Measurements from ENCODE around the gene FSTL5.
"Not testable (repeated sequence)": the region's sequence is repeated elsewhere in the genome, so short reads cannot be mapped to it uniquely, and the experiment has no call there.

FSTL5 gene

DNA sequence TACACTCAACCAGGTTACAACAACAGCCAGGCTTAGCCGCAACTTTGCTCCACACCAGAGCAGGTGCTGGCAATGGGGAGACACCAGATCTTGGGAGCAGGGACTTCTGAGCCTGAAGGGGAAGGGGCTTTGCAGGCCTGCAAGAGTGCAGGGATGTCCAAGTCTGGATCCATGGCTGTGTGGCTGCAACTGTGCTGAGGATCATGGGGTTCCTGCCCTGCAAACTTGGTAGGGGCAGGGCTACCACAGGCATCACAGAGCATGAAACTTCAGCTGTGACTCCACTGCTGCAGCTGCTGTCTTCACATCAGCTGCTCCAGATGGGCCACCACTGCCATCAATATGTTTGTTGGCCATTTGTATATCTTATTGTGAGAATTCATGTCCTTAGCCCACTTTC is 340.4 kb downstream of the FSTL5 start:
- DNase-seq: no peak

DNA sequence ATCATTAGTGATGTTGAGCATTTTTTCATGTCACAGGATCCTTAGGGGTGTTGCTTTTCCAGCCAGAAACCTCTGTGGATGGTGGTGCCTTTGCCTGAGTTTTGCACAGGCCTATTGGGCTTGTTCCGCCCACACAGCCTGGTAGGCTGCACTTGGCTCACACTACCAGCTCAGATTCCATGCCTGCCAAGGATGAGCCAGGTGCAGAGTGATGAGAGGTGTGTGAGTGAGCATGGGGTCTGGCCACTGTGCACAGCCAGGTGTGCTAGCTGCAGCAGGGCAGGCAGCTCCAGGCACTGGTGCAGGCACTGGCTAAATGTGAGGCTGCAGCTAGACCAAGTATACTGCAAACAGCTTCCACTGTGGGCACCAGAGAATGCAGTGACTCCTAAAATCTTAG is 341.6 kb downstream of the FSTL5 start:
- DNase-seq: no peak

DNA sequence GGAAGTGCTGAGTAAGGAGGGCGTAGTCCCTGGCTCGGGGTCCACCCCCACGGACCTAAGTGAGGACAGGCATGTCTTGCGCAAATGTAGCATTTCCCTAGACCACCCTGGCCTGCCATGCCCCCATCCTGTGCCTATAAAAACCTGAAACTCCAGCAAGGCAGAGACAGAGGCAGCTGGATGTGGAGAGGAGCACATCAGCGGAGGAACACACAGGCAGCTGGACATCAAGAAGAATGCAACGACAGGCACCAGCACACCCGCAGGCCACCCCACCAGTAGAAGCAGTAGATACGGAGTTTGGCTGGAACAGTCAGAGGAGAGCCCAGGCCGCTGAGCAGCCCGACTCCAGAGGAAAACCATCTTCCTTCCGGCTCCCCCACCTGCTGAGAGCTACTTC is 345.9 kb downstream of the FSTL5 start:
- DNase-seq: no peak

DNA sequence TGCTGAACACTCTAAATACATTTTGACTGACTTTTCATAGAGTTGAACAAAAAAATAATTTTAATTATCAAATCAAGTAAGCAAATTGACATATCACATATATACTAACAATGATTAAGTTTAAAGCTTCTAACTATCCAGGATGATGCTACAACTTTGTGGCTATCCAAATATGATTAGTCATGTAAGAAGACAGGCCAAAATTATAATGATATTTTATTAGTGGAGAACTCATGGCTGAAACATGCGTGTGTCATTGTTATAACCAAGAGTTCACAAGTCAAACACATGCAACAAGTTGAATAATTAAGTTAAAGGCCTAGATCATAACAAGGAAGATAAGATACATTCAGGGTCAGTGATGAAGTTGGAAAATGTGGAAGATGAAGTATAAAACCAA is 346.8 kb downstream of the FSTL5 start:
- no peak for DNase-seq

DNA sequence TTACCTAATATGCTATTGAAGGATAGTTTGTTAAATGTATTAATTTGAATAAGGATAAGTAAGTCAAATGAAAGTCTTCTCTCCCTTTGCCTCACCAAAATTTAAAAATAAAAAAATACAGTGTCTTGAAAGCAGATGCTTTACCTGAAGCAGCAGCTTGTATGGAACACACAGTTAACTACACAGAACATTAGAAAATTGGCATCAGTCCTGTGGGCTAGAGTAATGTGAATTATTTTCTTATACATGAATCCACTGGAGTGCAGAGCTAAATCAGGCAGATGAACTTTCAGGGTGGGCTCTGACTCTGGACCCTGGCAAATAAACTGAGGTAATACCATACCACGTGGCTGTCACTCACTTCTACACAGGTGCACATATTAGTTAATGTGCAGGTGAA is 348.0 kb downstream of the FSTL5 start:
- DNase-seq: no peak

DNA sequence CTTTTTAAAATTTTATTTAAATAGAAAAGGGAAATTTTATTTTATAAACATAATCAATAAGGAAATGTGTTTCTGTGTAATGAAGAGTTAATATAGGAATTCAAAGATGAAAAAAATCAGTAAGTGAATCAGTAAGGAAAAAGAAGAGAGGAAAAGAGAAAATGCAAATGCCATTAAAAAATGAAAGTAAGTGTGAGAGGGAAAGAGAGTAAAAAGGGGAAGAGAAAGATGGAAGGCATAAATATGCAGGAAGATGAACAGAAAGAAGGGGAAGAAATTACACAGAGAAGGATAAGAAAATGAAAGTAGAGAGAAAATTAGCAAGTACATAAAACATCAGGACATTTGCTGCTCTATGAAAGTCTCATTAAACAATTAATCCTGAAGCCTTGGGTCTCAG is 349.9 kb downstream of the FSTL5 start:
- DNase-seq: no peak

DNA sequence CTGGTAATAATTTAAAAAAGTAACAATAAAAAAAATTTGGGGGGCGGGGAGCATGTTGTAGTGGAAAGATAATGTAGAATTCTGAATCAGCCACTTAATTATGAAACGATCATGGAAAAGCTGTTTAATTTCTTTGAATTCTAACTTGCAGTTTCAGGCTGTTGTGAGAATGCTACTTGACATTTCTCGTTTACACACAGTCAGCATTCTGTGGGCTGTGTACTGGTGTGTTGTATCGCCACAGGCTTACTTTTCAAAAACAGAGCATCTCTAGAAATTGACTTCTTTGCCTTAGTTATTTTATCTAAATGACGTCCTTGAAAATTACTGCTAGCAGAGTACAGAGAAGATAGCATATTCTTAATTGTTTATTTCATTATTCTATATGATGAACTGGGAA is 350.4 kb downstream of the FSTL5 start:
- DNase-seq: no peak

DNA sequence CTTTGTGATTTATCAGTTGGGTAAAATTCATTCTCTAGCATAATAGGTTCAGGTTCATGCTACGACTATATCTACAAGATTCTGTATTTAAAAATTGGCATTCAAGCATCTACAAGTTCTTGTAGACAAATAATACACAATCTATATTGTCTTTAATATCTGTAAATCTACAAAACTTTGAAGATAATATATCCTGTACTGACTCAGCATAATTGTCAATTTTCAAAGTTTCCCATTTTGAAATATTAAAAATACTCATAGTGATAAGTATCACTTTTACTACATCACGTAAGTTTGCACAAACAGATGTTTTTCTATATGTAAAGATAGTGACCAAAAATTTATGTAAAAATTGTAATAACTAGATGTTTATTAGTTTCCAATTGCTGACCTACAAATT is 360.6 kb downstream of the FSTL5 start:
- DNase-seq: no peak

DNA sequence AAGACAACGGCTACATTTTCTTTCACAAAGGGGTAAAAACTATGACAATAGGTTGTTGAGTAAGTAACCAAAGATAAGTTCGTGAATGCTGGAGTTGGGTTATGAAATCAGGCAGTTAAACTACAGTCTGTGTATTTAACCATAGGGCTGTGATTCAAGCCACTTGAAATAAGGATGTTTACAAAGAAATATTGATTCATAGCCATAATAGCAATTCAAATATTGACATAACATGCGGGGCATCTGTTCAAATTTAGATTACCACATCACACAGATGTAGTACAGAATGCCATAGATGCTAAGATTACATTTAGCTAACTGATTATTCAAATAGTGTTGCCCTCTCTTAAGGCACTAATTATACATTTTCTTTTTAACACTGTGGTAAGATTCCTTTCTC is 364.1 kb downstream of the FSTL5 start:
- DNase-seq: no peak

DNA sequence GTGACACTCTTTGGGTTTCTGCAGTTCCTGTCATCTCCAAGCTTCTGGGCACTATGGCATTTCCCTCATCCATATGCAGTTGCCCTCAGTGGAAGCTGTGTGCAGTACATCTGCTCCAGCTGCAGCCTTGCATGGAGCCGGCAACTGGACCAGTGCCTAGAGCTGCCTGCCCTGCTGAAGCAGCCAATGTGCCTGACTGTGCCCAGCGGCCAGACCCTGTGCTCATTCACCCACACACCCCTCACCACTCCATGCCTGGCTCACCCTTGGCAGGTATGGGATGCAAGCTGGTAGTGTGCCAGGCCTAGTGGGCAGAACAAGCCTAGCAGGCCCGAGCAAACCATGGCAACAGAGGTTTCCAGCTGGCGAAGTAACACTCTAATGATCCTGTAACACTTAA is 370.8 kb downstream of the FSTL5 start:
- DNase-seq: no peak

DNA sequence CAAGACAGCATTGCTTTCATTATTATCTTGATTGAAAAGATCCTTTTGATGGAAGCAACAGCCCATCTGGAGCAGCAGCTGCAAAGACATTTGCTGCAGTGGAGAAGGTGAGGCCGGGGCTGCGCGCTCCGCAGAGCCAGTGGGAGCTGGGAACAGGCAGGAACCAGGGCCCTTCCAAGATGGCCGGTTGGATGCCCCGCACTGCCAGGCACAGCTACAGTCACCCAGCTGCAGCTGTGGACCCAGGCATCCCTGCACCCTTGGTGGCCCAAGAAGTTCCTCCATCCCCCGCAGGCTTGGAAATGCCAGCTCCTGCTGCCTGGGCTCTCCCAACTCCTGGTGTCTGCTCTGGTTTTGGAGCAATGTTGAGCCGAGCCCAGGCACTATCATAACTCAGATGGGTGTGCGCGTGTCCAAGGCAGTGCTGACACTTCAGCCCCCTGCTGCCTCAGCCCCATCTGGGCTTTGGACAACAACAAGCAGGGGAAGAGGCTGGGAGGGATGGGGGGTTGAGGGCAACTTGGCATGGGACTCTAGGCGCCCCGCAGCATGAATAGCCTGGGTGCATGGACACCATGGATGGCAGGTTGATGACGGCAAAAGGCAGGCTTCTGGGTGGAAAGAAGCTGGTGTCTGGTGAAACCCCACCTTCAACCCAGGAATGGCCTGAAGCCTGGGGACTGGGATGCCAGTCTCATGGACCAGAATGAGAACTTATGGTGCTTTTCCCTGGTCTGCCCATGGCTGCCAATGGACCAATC is 371.8 kb downstream of the FSTL5 start:
- DNase-seq: no peak

DNA sequence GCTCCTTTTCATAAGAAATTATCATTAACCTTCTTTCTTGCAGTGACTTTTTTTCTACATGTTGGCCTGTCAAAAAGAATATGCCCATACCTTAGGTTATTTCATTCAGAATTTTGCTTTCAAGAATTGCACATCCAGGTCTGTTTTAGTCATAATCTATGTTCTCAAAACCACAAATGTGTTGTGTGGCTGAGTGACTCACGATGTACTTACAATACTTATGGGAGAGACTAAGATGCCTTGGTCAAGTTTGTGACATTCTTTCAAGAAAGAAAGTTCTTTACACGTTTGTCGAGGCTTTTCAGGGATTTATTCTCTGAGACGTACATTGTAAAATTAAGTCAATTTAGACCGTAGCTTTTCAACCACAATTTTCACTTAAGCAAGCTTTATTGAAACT is 396.7 kb downstream of the FSTL5 start:
- no peak for DNase-seq

DNA sequence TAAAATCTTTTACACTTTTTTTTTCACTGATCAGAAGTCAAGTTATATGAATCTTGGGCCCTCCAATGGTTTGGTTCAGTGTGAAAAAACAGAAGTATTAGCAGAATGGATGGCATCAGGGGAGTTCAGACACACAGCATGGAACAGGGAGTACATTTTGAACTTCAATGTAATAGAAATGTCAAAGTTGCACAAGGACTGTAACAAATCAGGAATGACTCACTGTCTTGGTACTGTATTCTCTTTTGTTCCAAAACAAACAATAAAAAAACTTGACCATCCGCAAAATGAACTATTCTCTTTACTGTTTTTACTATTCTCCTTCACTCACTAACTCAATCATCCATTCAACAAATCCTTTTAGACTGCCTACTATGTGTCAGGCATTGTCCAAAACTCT is 401.0 kb downstream of the FSTL5 start:
- no peak for DNase-seq

DNA sequence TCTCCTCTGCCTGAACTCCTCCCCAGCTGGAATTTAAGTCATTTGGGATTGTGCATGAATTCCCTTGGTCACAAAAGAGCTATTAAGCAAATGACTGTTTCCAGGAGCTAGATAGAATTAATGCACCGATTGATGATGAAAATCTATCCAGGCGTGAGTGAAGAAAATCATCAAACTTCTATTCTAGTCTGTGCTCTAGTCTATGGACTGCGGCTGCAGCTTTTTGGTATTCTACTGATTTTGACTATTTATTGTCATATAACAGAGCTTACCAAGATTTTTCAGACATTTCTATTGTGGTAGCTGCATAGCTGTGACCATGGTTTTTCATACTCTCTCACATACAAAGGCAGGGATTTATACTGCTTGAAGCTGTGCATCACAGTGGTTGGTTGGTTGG is 403.8 kb downstream of the FSTL5 start:
- peak; percentile 1 for DNase-seq

DNA sequence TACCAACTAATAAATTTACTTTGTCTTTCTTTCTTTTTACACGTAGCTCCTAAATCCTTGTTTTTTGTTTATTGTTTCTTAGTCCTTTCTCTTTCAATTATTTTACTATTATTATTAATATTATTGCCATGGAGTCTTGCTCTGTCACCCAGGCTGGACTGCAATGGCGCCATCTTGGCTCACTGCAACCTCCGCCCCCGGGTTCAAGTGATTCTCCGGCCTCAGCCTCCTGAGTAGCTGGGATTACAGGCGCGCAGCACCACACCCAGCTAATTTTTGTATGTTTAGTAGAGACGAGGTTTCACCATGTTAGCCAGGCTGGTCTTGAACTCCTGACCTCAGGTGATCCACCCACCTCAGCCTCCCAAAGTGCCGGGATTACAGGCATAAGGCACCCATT is 405.4 kb downstream of the FSTL5 start:
- DNase-seq: not testable (repeated sequence)

DNA sequence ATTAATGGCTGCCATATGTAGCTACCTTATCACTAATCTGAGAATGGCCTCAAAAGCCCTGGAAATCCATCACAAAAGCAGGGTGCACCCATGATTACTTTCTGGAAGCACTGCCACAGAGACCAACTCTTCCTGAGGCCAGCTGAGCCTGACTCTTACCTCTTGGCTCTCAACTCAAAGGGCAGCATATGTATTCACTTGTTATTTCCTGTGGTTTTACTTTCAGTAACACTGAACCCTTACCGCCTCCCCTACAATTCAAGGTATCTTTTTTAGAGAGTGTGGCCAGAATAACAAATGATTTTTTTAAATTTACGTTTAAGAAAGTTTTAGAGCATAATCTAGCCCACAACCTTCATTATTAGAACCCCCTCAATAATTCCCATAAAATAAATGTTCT is 434.9 kb downstream of the FSTL5 start:
- no peak for DNase-seq

DNA sequence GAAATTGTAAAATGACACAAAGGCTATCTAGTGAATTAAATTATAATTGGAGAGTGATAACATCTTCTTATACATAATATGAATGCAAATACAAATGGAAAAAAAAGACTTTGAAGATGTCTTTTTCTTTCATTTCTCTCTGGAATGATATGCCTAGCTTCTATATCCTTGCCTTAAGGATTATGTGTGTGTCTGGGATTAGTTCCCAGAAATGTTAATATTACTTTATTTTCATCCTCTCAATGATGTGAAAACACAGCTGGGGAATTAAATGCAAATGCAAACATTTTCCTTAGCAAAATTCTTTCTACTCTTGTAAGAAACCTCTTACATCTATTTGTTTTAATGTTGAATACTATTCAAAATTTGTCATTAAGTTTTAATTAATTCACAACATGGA is 441.9 kb downstream of the FSTL5 start:
- no peak for DNase-seq

DNA sequence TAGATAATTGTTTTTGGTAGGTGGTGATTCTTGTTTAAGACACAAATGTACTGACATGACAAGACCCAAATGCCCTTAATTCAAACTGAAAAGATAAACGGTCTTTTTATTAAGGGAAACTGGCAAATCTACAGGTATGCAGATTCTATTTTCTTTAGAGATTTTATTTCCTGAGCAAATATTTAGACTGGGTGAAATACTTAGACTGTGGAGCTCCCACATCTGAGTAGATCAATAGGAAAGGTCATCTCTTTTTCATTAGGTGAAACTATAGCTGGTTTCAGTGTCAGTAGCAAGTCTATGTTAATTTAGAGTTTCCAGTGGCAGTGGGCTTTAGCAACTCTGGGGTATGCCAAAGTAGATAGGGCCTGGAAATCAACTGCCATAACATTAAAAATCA is 446.7 kb downstream of the FSTL5 start:
- no peak for DNase-seq

DNA sequence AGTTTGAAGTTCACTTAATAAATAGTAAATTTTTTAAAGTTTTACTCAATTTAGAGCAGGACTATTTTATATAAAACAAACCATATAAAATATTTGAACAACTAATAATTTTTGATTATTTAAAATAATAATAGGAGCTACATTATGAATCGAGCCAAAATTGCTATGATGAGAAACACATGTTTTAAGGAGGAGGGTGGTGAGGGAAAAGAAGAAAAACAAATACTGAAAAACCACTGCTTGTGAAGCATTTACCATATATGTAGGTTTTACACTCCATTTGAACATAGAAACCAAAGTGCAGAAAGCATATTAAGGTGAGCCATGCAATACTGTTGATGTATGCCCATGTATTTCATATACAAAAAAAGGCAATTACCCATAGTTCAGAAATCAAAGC is 448.9 kb downstream of the FSTL5 start:
- DNase-seq: no peak

DNA sequence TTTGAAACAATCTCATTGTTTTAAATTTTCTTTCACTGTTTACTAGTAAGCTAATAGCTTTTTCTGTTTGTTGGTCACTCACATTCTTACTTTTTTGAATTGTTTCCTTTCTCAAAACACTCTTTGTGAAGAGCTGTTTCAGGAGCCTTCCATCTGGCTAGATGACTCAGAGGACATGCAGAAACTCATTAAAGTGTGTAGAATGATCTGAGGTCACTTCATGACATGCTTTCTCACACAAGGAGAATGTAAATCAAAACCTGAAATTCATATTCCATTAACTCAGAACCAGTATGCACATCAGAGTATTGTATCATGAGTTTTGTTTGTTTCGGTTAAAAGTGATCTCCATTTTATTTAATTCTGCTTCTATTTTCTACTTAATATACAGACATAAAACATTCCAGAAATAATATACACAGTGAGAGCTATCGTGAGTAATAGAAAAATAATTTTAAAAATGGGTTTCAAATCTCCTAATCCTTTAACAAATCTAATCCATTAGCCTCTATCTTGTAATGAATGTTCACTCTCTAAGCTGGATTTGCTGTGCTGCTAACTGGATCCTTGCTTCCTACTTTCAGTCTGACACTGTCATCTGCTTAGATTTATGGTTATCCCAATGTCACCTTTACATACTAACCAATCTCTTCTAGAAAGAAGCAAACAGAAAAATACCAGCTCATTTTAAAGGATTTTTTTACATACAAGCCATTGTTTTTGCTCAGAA is 449.6 kb downstream of the FSTL5 start:
- peak; percentile 10 for DNase-seq

DNA sequence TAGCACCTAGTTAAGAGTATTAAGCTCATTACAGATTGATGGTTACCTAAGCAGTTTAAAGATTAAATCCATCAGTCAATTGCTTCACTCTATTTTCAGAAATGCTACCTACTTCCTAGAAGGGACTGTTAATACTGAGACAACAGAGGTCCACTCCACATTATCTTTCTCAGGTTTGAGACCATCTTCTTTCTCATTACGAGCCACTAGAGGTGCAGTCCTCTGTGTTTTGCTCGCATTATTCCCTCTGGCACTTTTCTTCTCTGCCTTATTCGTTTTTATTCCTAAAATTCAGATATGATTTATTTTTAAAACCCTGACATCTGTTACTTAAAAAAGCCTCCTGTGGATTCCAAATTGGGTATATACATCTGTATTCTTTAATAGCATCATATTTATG is 459.1 kb downstream of the FSTL5 start:
- no peak for DNase-seq

DNA sequence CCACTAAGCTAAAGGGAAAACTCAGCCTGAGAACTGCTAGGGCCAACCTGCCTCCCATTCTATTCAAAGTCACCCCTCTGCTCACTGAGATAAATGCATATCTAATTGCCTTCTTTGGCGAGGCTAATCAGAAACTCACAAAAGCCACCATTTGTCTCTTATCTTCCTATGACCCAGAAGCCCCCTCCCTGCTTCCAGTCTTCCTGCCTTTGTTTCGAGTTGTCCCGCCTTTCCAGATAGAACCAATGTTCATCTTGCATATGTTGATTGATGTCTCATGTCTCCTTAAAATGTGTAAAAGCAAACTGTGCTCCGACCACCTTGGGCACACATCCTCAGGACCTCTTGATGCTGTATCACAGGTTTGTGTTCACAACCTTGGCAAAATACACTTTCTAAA is 459.8 kb downstream of the FSTL5 start:
- no peak for DNase-seq

DNA sequence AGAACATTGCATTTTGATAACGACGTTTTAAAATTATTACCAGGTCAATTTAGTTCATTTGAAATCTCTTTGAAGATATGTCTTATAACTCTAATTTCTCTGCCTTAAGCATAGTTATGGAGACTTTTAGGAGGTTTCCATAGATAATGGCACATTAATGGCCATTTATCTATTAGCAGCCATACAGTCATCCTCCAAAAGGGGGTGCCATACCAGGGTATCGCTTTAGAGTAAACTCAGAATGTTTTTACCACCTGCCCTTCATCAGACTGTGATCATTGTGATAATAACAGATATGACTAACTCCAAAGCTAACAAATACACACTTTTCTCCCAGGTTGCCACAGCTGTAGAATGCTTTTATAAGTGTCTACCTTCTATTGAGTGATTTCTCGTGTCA is 461.5 kb downstream of the FSTL5 start:
- no peak for DNase-seq

DNA sequence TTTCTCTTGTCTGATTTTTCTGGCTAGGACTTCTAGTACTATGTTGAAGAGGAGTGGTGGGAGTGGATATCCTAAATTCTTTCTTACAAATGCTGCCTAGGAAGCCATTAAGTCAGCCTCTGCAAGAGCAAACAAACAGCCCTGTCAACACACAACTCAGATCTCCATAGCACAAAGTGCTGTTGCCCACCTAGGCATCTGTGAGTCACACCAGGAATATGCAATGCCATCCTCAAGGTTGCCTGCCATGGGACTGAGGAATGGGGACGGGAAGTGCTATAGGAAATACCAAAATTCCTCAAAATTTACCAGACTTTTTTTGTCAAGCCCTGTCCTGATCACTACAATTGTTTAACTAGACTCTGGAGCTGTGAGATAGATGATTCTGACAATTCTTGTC is 466.9 kb downstream of the FSTL5 start:
- no peak for DNase-seq

DNA sequence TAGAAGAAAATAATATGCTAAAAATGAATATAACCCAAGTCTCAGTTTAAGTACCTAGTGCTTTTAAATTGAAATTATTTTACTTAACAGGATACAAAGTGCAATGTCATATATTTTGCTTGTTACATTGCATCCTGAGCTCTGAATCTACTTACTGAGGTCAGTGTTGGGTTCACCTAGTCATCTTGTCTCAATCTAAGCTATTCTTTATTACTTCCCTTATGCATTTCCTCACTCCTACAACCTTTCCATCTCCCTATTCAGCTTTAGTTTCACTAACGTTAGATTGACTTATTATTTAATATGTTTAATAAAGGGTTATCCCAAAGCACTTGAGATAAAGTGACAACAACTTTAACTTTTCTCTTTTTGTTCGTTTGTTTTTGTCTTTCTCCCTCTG is 483.7 kb downstream of the FSTL5 start:
- DNase-seq: no peak
